GM12865 (cell line): ENCODE results near the gene OR5K2.

Experiments
- DNase-seq: peaks from one replicate; pipeline ENCODE4 v3.0.0; 2010; ENCODE audit warnings: low read depth
- H3K4me3 ChIP-seq: 2 replicates; pipeline ENCODE4 v1.5.1; 2011; ENCODE audit warnings: mild to moderate bottlenecking, low read depth, low read length, control low read depth
- TF ChIP-seq, protein P1 (sequence below): IDR thresholded peaks from 2 replicates; pipeline ENCODE4 v1.5.1; 2011; ENCODE audit warnings: low read length, control low read depth, low read depth, inconsistent platforms; ENCODE audit not compliant: insufficient read depth; ENCODE audit errors: missing control alignments

Gene OR5K2

DNA sequence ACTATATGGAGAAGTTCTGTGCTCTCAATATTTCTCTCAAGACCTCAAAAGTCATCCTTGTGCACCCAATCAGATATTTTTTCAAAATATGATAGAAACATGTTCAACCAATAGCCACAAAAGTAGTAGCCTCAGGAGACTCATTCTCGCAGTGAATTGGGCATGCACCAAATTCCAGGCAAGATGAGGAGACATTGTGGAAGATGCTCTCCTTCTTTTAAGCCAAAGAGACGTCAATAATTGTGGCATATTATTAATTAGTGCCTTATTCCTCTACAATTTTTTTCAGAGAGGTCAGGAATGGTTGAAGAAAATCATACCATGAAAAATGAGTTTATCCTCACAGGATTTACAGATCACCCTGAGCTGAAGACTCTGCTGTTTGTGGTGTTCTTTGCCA lies at the start of gene OR5K2:
OR5K2 (plus strand) TSS at position 301 of the 400 bp plus-strand sequence; CDS start at position 301, 0 bp downstream.
- DNase-seq = no peak
- TF ChIP-seq, protein P1, sequence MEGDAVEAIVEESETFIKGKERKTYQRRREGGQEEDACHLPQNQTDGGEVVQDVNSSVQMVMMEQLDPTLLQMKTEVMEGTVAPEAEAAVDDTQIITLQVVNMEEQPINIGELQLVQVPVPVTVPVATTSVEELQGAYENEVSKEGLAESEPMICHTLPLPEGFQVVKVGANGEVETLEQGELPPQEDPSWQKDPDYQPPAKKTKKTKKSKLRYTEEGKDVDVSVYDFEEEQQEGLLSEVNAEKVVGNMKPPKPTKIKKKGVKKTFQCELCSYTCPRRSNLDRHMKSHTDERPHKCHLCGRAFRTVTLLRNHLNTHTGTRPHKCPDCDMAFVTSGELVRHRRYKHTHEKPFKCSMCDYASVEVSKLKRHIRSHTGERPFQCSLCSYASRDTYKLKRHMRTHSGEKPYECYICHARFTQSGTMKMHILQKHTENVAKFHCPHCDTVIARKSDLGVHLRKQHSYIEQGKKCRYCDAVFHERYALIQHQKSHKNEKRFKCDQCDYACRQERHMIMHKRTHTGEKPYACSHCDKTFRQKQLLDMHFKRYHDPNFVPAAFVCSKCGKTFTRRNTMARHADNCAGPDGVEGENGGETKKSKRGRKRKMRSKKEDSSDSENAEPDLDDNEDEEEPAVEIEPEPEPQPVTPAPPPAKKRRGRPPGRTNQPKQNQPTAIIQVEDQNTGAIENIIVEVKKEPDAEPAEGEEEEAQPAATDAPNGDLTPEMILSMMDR = no peak
- no peak within 1 kb of the TSS for H3K4me3 ChIP-seq

DNA sequence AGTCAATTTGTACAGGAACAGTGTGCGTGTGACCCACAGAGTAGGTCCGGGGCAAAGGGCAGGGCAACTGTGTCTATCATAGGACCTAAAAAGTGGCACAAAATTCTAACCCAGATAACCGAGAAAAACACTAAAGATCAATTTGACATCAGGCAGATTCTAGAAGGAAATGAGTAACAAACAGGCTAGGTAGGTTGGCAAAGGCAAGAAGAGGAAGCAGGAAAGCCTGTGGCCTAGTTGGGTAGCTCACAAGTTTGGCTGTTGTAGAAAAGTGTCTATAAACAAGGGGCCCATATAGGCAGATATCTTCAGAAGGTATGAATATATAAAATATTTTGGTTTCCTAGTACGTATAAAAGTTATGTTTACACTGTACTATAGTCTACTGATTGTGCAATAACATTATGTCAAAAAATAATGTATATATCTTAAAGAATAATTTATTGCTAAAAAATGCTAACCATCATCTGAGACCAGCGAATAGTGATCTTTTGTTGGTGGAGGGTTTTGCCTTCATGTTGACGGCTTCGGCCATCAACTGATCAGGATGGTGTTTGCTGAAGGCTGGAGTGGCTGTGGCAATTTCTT lies 47.8 kb upstream of the OR5K2 start:
- H3K4me3 ChIP-seq = no peak overlapping the region
- peak; percentile 35 for DNase-seq
- TF ChIP-seq, protein P1 = no peak

DNA sequence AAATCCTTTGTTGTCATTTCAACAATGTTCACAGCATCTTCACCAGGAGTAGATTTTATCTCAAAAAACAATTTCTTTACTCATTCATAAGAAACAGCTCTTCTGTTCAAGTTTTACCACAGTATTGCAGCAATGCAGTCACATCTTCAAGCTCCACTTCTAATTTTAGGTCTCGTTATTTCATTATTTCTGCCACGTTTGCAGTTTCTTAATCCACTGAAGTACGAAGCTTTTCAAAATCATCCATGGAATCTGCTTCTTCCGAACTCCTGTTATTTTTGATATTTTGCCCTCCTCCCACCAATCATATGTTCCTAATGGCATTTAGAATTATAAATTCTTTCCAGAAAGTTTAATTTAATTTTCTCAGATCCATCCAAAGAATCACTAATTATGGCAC lies 47.1 kb upstream of the OR5K2 start:
- TF ChIP-seq, protein P1 = no peak
- no peak for DNase-seq
- no peak overlapping the region for H3K4me3 ChIP-seq

DNA sequence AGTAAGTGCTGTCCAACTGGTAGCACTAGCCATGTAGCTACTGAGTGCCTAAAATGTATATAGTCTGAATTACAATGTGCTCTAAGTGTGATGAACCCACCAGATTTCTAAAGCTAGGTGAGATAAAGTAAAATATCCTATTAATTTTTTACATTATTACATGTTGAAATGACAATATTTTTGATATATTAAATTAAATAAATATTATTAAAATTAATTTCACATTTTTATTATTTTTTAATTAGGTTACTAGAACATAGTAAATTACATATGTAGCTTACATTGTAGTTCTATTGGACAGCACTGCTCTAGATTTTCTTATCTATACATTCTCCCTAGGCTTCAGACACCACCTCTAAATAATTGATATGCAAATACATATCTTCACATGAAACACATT lies 43.7 kb upstream of the OR5K2 start:
- DNase-seq = no peak
- H3K4me3 ChIP-seq = no peak overlapping the region
- TF ChIP-seq, protein P1 = no peak

DNA sequence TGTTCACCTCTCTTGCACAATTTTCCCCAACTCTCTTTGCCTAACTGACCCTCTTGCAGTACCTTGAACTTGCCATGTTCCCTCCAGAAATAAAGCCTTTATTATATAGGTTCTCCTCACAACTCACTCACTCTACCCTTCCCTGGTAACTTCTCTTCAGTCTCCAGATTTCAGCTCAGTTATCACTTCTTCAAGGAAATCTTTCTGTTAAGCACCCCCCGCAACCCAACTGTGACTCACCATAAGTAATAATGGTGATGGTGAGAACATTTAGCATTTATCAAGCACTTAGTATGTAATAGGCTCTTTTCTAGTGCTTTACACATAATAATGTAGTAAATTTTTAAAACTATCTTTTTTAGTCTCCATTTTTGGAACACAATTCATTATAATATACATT lies 42.6 kb upstream of the OR5K2 start:
- H3K4me3 ChIP-seq = no peak overlapping the region
- DNase-seq = no peak
- TF ChIP-seq, protein P1 = no peak

DNA sequence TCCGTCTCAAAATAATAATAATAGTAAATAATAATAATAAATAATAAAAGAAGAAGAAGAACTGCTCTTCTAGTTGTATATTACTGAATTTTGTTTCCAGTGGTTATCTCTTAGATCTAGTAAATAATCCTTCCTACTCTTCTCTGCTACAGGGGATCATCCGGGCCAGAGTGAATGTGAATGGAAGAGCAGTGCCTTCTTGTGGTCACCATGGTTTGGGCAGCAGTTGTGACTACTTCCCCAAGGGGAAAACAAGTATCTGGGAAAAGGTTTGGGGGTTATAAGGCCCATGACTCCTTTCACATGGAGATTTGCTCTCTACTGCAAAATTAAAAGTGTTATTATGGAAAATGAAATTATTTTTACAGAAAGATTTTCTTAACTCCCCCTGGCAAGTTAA lies 39.9 kb upstream of the OR5K2 start:
- TF ChIP-seq, protein P1 = no peak
- DNase-seq = no peak
- H3K4me3 ChIP-seq = no peak overlapping the region

DNA sequence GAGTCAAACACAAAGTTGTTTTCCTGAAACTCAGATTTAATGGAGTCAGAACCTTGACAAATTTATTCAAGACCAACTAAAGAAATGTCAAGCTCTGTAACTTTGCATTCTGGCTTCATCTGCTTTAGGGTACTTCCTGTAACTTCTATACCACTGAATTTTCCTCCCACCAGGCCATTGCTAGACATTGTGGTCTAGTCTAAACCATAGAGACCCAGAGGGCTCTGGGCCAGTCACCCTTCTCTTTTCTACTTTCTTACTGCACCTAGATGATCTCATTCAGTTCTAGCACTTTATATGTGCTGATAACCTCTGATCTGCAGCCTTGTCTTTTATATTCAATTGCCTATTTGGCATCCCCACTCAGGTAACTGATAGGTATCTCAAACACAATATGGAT lies 37.3 kb upstream of the OR5K2 start:
- DNase-seq = no peak
- no peak overlapping the region for H3K4me3 ChIP-seq
- TF ChIP-seq, protein P1 = no peak
